Measurements from ENCODE around the gene FUT3.
A peak's percentile ranks its signal among the peaks of the same experiment; 100 is the strongest.

The FUT3 gene

GRCh38 chr19:5851302-5851701, at the start of gene FUT3:
Gene FUT3, minus strand, starts transcription at chr19:5851449.
- peak; percentile 26 for DNase-seq
- Histone ChIP-seq H3K27me3 (ENCODE audit: insufficient read depth, low read depth, severe bottlenecking) (no peaks in the 10 kb centered on the region), H3K9me3 (ENCODE audit: severe bottlenecking) (peaks cover 2% of the 10 kb centered on the region), H3K36me3 (no peaks in the 10 kb centered on the region), H3K27ac (no peak within 1 kb of the TSS; the same call in 1 of the 2 replicates), H3K4me3 (ENCODE audit: low read depth, low read length) (no peak within 1 kb of the TSS)
- TF ChIP-seq CTCF (IDR thresholded peaks at IDR 0.05; ENCODE audit: low read depth, low read length) = no peak

GRCh38 chr19:5900976-5901375, 49.7 kb upstream of the FUT3 start:
- no peak for TF ChIP-seq CTCF (IDR thresholded peaks at IDR 0.05; ENCODE audit: low read depth, low read length)
- Histone ChIP-seq H3K9me3 (ENCODE audit: severe bottlenecking) (no peaks in the 10 kb centered on the region), H3K36me3 (peaks cover 29% of the 10 kb centered on the region), H3K27ac (no peak overlapping the region), H3K4me3 (ENCODE audit: low read depth, low read length) (no peak overlapping the region), H3K27me3 (ENCODE audit: insufficient read depth, low read depth, severe bottlenecking) (no peaks in the 10 kb centered on the region)
- DNase-seq = no peak

- no peaks in the 10 kb centered on the region for H3K9me3 ChIP-seq (ENCODE audit: severe bottlenecking)
- H3K36me3 ChIP-seq = peaks cover 40% of the 10 kb centered on the region
- no peak for DNase-seq
- H3K4me3 ChIP-seq (ENCODE audit: low read depth, low read length) = no peak overlapping the region
- TF ChIP-seq CTCF (IDR thresholded peaks at IDR 0.05; ENCODE audit: low read depth, low read length) = no peak
- no peak overlapping the region for H3K27ac ChIP-seq
- no peaks in the 10 kb centered on the region for H3K27me3 ChIP-seq (ENCODE audit: insufficient read depth, low read depth, severe bottlenecking)
Measured at GRCh38 chr19:5899728-5900526, 48.7 kb upstream of the FUT3 start.

- H3K9me3 ChIP-seq (ENCODE audit: severe bottlenecking) = no peaks in the 10 kb centered on the region
- no peak overlapping the region for H3K4me3 ChIP-seq (ENCODE audit: low read depth, low read length)
- H3K36me3 ChIP-seq = peaks cover 41% of the 10 kb centered on the region
- no peak for DNase-seq
- no peak overlapping the region; the same call in 1 of the 2 replicates for H3K27ac ChIP-seq
- no peaks in the 10 kb centered on the region for H3K27me3 ChIP-seq (ENCODE audit: insufficient read depth, low read depth, severe bottlenecking)
- TF ChIP-seq CTCF (IDR thresholded peaks at IDR 0.05; ENCODE audit: low read depth, low read length) = peak; percentile 31; the same call in 1 of the 2 replicates
Measured at GRCh38 chr19:5897189-5897969, 46.1 kb upstream of the FUT3 start.

- Histone ChIP-seq H3K4me3 (ENCODE audit: low read depth, low read length) (no peak overlapping the region), H3K36me3 (peaks cover 37% of the 10 kb centered on the region), H3K27ac (no peak overlapping the region), H3K27me3 (ENCODE audit: insufficient read depth, low read depth, severe bottlenecking) (no peaks in the 10 kb centered on the region), H3K9me3 (ENCODE audit: severe bottlenecking) (no peaks in the 10 kb centered on the region)
- DNase-seq = no peak
- TF ChIP-seq CTCF (IDR thresholded peaks at IDR 0.05; ENCODE audit: low read depth, low read length) = no peak
Measured at GRCh38 chr19:5896365-5897076, 45.3 kb upstream of the FUT3 start.
